ENCODE data around the gene NIT1. TPM values are rescaled to one million over a fixed set of nuclear protein-coding genes. Genes with fewer than 3 reads are reported as not detected.

NIT1 gene
- total and polyA plus RNA-seq, 2 experiments from 2014 or later: 41.3 to 48.9 TPM

- Histone ChIP-seq H3K9me3 (ENCODE audit: low read depth) (no peaks in the 10 kb centered on the region), H3K4me2 (no peak overlapping the region), H3K36me3 (replicated peaks; ENCODE audit: insufficient read depth, low read depth) (no peaks in the 10 kb centered on the region), H3K9me2 (replicated peaks; ENCODE audit: insufficient read depth) (no peaks in the 10 kb centered on the region), H3K4me3 (no peak overlapping the region), H3K4me1 (ENCODE audit: insufficient read depth) (peaks cover 11% of the 10 kb centered on the region), H4K20me1 (ENCODE audit: insufficient read depth, poor library complexity, severe bottlenecking) (no peaks in the 10 kb centered on the region), H3K27me3 (no peaks in the 10 kb centered on the region), H3K27ac (no peak overlapping the region), H3K79me2 (peaks cover 21% of the 10 kb centered on the region), H2AFZ (no peak overlapping the region)
- TF ChIP-seq EZH2phosphoT487 (IDR thresholded peaks at IDR 0.05; ENCODE audit: low read depth, severe bottlenecking, unreplicated experiment) (no peak), EZH2 (IDR thresholded peaks at IDR 0.05; ENCODE audit: borderline replicate concordance) (no peak)
- TF ChIP-seq, protein P1, sequence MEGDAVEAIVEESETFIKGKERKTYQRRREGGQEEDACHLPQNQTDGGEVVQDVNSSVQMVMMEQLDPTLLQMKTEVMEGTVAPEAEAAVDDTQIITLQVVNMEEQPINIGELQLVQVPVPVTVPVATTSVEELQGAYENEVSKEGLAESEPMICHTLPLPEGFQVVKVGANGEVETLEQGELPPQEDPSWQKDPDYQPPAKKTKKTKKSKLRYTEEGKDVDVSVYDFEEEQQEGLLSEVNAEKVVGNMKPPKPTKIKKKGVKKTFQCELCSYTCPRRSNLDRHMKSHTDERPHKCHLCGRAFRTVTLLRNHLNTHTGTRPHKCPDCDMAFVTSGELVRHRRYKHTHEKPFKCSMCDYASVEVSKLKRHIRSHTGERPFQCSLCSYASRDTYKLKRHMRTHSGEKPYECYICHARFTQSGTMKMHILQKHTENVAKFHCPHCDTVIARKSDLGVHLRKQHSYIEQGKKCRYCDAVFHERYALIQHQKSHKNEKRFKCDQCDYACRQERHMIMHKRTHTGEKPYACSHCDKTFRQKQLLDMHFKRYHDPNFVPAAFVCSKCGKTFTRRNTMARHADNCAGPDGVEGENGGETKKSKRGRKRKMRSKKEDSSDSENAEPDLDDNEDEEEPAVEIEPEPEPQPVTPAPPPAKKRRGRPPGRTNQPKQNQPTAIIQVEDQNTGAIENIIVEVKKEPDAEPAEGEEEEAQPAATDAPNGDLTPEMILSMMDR (IDR thresholded peaks at IDR 0.05; ENCODE audit: poor library complexity): no peak
- no peak for DNase-seq (ENCODE audit: low spot score)
- 95% methylated on average over 5 of the region's 5 CpGs for WGBS (ENCODE audit: low lambda C conversion rate, missing lambda C conversion rate)
These were observed 45.9 kb downstream of the NIT1 start for GRCh38 chr1:161163793-161164192.

DNA sequence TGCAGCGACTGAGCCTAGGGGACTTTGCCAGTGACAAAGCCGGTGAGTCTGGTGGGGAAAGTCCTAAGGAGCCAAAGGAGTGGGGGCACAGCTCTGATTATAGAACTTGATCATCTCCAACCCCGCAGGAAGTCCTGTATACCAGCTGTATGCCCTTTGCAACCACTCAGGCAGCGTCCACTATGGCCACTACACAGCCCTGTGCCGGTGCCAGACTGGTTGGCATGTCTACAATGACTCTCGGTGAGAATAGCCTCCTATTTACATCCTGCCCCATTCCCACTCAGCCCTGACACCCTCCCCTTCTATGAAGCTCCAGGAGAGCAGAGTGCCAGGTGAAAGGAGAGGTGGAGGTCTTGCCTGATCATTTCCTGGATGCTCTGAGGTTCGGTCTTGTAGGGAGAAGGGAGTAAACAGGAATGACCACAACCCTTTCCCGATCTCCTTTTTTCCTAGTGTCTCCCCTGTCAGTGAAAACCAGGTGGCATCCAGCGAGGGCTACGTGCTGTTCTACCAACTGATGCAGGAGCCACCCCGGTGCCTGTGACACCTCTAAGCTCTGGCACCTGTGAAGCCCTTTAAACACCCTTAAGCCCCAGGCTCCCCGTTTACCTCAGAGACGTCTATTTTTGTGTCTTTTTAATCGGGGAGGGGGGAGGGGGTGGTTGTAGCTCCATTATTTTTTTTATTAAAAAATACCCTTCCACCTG, 47.2 kb downstream of the NIT1 start:
- peak overlapping the region; percentile 74 for H3K4me2 ChIP-seq
- WGBS (ENCODE audit: low lambda C conversion rate, missing lambda C conversion rate): 72% methylated on average over 14 of the region's 14 CpGs
- DNase-seq (ENCODE audit: low spot score): no peak
- peaks cover 15% of the 10 kb centered on the region for H3K79me2 ChIP-seq
- H3K9me2 ChIP-seq (replicated peaks; ENCODE audit: insufficient read depth): no peaks in the 10 kb centered on the region
- peak overlapping the region; percentile 85 for H3K27ac ChIP-seq
- H3K27me3 ChIP-seq: no peaks in the 10 kb centered on the region
- H3K4me3 ChIP-seq: peak overlapping the region; percentile 23
- no peak overlapping the region for H2AFZ ChIP-seq
- peaks cover 11% of the 10 kb centered on the region for H3K4me1 ChIP-seq (ENCODE audit: insufficient read depth)
- TF ChIP-seq EZH2 (IDR thresholded peaks at IDR 0.05; ENCODE audit: borderline replicate concordance) (no peak), EZH2phosphoT487 (IDR thresholded peaks at IDR 0.05; ENCODE audit: low read depth, severe bottlenecking, unreplicated experiment) (no peak)
- TF ChIP-seq, protein P1 (IDR thresholded peaks at IDR 0.05; ENCODE audit: poor library complexity): no peak
- H3K9me3 ChIP-seq (ENCODE audit: low read depth): no peaks in the 10 kb centered on the region
- H4K20me1 ChIP-seq (ENCODE audit: insufficient read depth, poor library complexity, severe bottlenecking): no peaks in the 10 kb centered on the region
- no peaks in the 10 kb centered on the region for H3K36me3 ChIP-seq (replicated peaks; ENCODE audit: insufficient read depth, low read depth)

DNA sequence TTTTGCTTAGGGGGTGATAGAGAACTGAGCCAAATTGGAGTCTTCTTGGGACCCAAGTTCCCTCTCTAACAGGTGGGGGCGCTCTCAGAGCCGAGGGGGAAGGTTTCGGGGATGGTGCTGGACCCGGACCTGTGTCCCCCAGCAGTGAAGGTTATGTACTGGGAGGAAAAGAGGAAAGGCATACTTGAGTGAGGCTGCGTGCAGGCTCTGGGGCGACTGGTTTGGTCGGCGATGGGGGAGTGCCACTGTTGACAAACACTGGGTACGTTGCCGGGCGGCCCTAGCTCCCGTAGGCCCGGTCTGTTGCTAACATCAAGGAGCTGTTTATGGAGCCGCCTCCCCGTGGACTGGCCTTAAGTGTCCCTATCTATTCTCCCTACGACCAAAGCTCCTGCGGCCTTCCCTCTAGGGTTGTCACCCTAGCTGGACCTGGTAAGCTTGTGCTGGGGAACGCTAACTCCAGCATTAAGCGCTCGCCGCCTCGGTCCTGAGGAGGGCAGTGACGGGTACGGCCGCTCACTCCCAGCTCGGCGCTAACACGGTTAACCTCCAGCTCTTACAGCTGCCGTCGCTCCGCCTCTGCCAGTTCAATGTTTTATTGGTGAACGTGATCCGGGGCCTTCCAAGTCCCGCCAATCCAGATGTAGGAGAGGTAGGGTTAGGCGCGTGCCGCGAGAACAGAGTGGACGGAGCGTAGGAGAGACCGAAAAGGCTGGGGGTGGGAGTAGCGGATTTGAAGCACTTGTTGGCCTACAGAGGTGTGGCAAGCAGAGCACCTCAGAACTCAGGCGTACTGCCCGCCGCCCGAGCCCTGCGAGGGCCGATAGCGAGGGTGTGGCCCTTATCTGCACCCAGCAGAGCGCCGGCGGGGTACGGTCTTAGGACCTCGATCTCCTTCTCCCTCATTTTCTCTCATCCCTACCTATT, 48.1 kb downstream of the NIT1 start, which contains the start of gene PPOX:
Gene PPOX (plus strand): TSS at position 685 of the 927 bp plus-strand sequence. CDS start 422 bp downstream, outside the sequence.
- peak within 1 kb of the TSS; percentile 74 for H2AFZ ChIP-seq
- H3K36me3 ChIP-seq (replicated peaks; ENCODE audit: insufficient read depth, low read depth): no peaks in the 10 kb centered on the region
- no peaks in the 10 kb centered on the region for H3K27me3 ChIP-seq
- H3K9me3 ChIP-seq (ENCODE audit: low read depth): no peaks in the 10 kb centered on the region
- 1% methylated on average over 54 of the region's 54 CpGs for WGBS (ENCODE audit: low lambda C conversion rate, missing lambda C conversion rate)
- H3K4me3 ChIP-seq: peak within 1 kb of the TSS; percentile 47
- no peaks in the 10 kb centered on the region for H4K20me1 ChIP-seq (ENCODE audit: insufficient read depth, poor library complexity, severe bottlenecking)
- no peaks in the 10 kb centered on the region for H3K9me2 ChIP-seq (replicated peaks; ENCODE audit: insufficient read depth)
- peaks cover 6% of the 10 kb centered on the region for H3K79me2 ChIP-seq
- H3K4me2 ChIP-seq: peak within 1 kb of the TSS; percentile 74
- H3K27ac ChIP-seq: peak within 1 kb of the TSS; percentile 85
- DNase-seq (ENCODE audit: low spot score): peak; percentile 98
- no peak for TF ChIP-seq EZH2 (IDR thresholded peaks at IDR 0.05; ENCODE audit: borderline replicate concordance)
- TF ChIP-seq, protein P1 (IDR thresholded peaks at IDR 0.05; ENCODE audit: poor library complexity): peak; percentile 50
- peaks cover 11% of the 10 kb centered on the region for H3K4me1 ChIP-seq (ENCODE audit: insufficient read depth)
